Kidney tubule cell (primary cell): Measurements from ENCODE around the gene RASA3.
"Not testable (repeated sequence)": the region's sequence is repeated elsewhere in the genome, so short reads cannot be mapped to it uniquely, and the experiment has no call there.

Experiments
- DNase-seq: peaks from one replicate; pipeline ENCODE4 v3.0.0-alpha.2; 2018; ENCODE audit warnings: low spot score

RASA3 gene

DNA sequence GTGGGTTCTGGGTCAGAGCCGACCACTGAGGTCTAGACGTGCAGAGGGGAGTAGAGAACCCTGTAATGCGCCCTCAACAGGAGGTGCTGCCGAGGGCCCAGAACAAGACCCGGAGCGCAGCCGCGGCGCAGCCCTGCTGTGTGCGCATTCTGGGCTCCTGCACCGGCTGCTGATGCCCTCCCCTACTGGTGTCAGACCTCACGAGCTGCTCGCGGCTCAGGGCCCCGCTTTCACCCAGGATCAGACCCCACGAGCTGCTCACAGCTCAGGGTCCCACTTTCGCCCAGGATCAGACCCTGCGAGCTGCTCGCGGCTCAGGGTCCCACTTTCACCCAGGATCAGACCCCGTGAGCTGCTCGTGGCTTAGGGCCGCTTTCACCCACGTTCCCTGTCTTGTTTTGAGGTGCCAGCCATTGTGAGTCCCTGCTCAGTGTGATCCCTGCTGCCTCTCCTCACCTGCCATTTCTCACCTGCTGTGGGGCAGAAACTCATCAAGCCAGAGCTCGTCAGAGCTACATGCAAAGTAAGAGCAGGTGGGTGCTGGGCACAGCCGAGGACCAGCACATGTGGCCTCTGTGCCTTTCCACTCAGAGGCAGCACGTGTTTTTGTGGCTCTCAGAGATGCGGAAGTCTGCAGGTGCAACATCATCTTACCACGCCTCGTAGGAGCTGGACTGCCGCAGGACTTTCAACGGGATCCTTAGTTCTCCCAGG is 111.5 kb downstream of the RASA3 start:
- DNase-seq = no peak

DNA sequence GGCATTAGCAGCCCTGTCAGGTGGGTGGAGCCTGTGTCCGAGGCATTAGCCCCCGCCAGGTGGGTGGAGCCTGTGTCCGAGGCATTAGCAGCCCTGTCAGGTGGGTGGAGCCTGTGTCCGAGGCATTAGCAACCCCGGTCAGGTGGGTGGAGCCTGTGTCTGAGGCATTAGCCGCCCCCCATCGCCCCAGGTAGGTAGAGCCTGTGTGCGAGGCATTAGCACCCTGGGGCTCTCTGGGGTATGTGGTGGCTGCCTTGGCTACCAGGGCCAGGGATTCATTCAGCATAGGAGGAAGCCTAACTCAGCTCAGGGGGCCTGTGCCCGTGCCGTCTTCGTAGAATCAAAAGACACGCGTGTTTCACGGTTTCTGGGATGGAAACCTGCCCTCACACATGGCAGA is 112.3 kb downstream of the RASA3 start:
- DNase-seq = not testable (repeated sequence)

- no peak for DNase-seq
Observed at GRCh38 chr13:114019367-114019766, 113.1 kb downstream of the RASA3 start.

DNA sequence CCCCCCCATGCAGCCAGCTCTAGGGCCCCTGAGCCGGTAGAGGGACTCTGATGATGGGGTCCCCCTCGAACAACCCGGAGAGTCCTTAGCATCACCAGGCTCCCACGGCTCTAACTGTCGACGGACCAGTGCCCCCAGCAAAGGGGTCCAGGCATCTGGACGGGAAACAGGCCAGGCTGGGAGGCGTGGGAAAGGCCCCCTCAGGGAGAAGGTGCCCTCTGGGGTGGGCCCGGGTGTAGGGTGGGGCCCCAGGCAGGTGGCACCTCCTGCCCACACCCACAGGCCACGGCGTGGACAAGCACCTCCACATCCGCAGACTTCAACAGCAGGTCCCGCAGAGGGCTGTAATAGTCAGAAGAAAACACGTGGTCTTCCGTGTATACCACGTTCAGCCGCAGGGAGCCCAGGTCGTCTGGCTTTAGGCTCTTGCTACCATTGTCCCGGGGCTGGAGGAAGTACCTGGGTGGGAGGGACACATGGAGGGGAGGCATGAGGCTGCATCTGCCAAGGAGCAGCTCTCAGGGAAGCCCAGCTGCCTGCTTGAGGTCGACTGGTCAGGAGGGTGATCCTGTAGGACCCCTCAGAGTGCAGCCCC is 113.9 kb downstream of the RASA3 start:
- no peak for DNase-seq

- DNase-seq = no peak
Observed at GRCh38 chr13:114017966-114018365, 114.5 kb downstream of the RASA3 start.

DNA sequence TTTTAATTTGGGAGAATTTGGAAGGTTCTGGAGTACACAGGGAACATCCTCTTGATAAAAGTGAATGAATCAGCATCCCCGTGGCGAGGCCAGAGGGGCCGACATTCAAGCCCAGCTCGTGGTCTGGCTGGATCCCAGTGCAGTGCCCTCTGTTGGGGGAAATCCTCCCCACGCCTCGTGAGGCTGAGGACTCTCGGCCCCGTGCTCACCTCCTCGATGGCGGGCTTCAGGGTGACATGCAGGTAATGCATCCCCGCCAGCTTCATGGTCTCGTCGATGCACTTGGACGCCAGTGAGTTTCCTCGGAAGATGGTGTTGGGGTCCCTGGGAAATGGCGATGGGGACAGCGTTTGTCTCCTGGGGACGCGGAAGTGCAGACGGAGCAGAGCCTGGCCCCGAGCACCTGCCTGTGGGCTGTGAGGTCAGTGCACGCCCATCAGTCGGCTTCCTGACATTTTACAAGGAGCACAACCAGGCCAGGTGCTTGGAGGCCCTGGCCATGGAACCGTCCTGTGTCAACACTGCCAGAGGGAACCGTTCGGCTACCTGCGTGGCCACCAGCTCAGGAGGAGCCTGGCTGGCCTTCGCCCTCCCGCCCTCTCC is 115.3 kb downstream of the RASA3 start:
- no peak for DNase-seq

DNA sequence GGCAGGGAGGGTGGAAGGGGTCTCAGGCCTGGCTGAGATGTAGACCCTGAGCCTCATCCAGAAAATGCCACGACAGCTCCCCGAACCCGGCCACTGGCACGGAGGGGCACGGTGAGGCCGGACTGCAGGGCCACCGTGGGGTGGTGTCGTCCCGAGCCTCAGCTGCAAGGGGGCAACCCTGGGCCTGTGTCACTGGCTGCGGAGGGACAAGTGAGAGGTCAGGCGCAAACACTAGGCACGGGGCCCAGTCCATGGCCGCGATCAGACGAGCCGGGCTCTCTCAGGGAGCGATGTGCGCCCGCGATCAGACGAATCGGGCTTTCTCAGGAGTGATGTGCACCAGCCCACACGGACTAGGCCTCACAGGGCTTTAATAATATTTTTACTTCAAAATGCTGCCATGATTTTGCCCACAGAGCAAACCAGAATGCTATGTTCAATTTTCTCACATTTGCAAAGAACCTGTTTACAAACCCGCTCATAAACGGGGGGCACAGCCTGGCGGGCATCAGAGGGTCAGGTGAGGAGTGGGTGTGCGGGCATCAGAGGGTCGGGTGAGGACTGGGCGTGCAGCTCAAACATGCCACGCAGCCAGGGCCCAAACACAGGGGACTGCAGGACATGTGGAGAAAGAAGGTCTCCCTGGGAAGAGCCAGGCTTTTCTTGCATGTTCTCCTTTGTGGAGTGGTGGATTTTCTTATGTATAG is 115.9 kb downstream of the RASA3 start:
- no peak for DNase-seq

DNA sequence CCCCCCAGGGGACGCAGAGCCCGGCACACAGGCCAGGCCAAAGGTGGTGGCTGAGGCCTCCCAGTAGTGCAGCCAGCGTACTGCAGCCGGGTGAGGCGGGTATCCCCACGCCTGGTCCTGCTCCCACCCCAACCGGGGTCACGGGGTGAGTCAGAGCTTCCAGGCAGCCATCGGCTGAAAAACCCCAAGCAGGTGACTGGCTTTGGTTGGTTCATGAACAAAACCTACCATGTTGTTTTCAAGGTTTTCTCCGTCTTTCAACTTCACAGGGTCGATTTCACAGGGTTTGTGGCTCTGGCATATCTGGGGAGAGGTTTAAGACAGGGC is 116.5 kb downstream of the RASA3 start:
- peak; percentile 21 for DNase-seq

GRCh38 chr13:114015111-114015968 is 117.1 kb downstream of the RASA3 start:
- DNase-seq = peak; percentile 64

DNA sequence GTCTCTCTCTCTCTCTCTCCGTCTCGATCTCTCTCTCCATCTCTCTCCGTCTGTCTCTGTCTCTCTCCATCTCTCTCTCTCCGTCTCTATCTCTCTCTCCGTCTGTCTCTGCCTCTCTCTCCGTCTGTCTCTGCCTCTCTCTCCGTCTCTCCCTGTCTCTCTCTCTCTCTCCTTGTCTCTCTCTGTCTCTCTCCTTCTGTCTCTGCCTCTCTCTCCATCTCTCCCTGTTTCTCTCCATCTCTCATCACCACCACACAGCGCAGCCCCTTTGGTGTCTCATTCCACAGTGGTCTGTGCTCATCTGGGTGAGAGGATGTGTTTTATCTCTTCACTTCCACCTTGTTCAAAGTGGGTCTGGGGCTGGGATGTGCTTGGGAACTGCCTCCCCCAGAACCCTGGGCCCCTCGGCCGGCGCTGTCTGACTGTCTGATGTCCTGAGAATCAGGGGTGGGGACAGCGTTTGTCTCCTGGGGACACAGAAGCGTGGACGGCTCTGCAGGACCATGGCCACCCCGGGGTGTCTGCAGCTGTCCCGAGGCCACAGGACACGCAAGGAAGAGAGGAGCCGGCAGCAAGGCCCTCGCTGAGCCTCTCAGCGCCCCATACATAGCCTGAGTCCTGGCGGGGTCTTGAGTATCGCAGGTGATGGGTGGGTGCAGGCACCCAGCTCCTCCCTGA is 118.3 kb downstream of the RASA3 start:
- DNase-seq = no peak

GRCh38 chr13:114013336-114013735 is 119.1 kb downstream of the RASA3 start:
- no peak for DNase-seq

DNA sequence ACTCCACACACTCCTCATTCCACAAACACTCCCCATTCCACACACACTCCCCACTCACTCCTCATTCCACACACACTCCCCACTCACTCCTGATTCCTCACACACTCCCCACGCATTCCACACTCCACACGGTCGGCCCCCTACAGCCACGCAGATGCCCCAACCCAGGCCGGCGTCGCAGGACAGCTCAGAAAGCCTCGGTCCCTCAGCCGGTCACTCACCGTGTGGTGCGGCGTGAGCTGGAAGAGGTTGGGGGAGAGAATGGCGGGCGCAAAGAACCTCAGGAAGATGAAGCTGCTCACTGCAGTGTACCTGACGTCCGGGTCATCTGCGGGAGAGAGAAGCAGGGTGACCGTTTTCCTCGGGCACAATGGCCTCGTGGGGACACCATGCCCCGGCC is 119.5 kb downstream of the RASA3 start:
- no peak for DNase-seq

DNA sequence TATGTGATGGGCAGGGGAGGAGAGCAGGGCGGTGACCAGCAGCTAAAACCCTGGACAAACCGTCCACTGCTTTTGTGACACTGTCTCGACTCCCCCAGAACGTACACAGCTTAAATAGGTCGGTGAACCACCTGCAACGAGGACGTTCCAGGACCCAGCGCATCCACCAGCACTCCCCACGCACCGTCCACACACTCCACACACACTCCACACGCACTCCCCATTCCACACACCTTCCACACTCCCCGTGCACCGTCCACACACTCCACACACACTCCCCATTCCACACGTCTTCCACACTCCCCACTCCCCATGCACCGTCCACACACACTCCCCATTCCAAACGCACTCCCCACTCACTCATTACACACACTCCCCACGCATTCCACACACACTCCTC is 120.3 kb downstream of the RASA3 start:
- no peak for DNase-seq

GRCh38 chr13:114011226-114011625 is 121.2 kb downstream of the RASA3 start:
- no peak for DNase-seq

DNA sequence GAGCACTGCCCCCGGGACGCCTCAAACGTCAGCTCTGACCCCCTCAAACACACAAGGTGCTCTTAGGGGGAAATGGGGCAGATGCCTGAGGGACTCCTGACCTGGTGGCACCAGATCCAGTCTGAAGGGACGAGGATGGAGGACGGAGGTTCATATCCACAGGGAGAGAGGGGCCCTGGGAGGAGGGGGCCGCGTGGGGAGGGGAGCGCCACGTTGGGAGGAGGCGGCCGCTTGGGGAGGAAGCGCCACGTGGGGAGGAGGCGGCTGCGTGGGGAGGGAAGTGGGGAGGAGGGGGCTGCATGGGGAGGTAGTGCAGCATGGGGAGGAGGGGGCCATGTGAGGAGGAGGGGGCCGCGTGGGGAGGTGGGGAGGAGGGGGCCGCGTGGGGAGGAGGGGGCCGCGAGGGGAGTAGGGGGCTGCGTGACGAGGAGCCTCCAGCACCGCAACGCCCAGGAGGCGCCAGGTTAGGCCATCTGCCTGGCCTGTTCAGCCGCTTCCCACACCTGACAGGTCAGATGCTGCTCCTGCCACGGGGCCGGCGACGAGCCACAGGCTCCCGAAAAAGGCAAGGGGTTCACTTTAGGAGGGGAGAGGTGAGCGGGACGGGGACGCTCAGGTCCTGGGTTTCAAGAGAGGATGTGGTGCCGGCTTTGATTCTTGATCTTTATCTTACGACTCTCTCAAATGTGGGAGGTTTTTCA is 121.9 kb downstream of the RASA3 start:
- DNase-seq = no peak

DNA sequence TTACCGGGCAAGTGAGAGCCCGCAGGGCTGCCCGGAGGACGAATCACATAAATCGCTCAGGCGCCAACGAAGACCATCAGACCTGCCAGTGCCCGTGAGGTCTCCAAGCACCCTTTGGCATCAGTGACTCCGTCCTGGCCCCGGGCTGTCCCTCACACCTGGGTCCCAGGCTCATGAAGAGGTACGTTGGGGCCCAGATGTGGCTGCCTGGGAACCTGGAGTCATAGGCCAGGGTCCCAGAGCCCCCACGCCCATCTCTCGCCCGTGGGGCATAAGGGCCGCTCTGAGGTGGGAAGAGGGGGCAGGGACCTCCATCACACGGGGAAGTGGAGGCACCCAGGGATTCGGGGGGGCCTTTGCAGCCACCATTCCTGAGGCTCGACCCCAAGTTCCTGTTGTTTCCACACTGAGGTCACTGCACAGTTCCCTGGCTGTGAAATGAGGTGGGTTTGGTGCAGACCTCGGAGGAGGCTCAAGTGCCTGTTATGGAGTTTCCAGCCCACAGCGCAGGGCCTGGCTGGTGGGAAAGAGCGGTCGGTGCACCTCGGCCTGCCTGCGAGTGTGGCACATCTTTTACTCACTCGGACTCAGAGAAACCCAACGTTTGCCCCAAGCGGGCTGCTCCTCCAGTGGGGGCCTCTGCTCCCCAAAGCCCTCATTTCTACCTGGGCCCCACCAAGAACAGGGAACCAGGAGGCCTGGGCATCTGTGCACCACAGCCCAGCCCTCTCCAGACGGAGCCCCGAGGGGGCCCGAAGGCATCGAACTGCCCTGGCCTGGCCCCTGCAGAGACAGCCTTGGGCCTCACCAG is 122.6 kb downstream of the RASA3 start:
- DNase-seq = no peak

- DNase-seq = no peak
Observed at GRCh38 chr13:114008964-114009589, 123.3 kb downstream of the RASA3 start.

DNA sequence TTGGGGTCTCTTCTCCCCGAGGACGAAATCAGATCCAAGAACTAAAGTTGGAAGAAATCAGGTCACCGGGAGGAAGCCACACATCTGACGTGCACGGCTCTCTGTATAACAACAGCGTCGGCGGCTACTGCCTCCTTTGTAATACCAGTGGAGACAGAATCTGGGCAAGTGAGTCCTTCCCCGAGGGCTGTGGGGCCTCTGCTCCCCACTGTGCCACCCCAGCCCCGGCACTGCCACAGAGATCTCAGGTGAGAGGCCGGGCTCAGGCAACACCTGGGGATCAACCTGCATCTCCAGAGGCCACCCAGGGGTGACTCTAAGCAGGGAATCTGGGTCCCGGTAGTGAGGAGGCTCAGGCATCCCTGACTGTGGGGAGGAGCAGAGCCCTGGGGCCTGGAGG is 124.9 kb downstream of the RASA3 start:
- DNase-seq = no peak

DNA sequence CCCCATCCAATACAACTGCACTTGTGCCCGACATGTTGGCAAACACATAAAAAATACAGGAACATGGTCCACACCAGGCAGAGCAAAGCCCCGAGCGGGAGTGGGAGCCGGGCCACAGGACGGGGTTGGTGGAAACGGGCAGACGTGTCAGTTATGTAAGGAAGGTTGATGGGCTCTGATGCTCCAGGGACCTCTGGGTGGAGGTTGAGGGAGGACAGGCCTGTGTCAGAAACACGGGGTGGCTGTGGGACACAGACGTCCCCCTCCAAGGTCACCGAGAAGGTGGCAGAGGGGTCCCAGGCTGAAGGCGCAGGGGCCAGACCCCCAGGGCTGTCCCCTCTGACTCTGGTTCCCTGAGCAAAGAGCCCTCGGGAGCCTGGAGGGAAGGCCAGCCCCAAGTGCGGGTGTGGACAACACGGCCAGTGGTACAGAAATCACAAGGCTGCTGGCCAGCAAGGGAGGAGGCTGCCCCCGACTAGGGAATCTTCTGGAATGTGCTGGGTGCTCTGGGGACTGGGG is 127.2 kb downstream of the RASA3 start:
- DNase-seq = no peak
